ENCODE measurements around the gene TSC22D1.
A peak's percentile ranks its signal among the peaks of the same experiment; 100 is the strongest.
"Not testable (repeated sequence)": the region's sequence is repeated elsewhere in the genome, so short reads cannot be mapped to it uniquely, and the experiment has no call there.

The TSC22D1 gene

DNA sequence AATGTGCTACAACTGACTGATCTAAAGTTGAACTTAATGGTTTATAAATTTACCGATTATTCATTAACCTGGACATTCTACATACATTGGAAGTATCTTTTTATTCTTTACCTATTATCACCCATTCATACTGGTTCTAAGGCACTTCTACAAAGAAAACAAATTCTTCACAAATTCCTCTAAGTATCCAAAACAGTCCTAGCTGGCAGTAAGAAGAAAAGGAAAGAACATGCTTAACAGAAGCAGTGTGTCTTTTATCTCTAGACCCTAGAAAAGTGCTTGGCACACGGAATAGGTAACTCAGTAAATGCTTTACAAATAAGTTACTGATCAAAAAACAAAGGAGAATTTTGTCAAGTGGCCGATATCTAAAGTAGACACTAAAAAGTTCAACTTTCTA, 32.8 kb downstream of the TSC22D1 start:
- Mint-ChIP-seq H3K27ac (no peak overlapping the region), H3K9me3 (no peaks in the 10 kb centered on the region), H3K27me3 (no peaks in the 10 kb centered on the region), H3K4me1 (no peaks in the 10 kb centered on the region), H3K4me3 (no peak overlapping the region)
- no peak for DNase-seq
- no peak for ATAC-seq

DNA sequence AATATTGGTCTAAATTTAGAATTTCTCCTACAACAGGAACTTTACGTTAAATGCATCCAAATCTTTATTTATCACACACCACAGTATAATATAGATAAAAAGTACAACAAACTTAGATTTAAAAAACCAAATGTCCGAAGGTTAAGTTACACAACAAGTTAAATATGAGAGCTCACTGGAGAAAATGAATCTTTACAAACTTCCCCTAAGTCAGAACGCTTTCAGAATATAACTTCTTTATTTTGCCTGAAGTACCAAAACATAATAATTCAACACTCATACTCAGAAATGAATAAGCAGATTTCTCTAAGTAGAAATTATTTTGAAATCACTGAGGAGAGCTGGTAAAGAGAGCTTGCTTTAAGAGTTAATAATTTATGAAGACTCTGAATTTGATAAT, 33.8 kb downstream of the TSC22D1 start:
- Mint-ChIP-seq H3K4me1 (no peaks in the 10 kb centered on the region), H3K4me3 (no peak overlapping the region), H3K9me3 (no peaks in the 10 kb centered on the region), H3K27ac (no peak overlapping the region), H3K27me3 (no peaks in the 10 kb centered on the region)
- ATAC-seq, result no peak
- DNase-seq, result no peak

DNA sequence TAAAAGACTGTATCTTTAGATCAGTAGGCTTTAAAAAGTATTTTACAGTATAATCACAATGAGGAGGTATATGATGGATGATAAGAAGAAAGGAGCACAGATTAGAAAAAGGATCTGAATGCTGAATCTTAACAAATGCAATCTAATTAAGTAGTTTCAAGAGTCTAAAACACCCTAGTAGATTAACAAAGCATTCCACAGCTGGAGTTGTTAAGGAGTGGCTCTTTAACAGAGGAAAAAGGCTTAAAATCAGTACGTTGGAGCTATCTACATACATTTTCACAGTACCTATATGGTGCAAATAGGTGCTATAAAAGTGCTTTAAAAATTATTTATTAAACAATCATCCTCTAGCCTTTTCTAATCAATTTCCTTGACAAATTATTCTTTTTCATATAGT, 34.5 kb downstream of the TSC22D1 start:
- no peak for ATAC-seq
- no peaks in the 10 kb centered on the region for H3K4me1 Mint-ChIP-seq
- H3K4me3 Mint-ChIP-seq, result no peak overlapping the region
- no peak overlapping the region for H3K27ac Mint-ChIP-seq
- no peak for DNase-seq
- H3K9me3 Mint-ChIP-seq, result no peaks in the 10 kb centered on the region
- no peaks in the 10 kb centered on the region for H3K27me3 Mint-ChIP-seq

DNA sequence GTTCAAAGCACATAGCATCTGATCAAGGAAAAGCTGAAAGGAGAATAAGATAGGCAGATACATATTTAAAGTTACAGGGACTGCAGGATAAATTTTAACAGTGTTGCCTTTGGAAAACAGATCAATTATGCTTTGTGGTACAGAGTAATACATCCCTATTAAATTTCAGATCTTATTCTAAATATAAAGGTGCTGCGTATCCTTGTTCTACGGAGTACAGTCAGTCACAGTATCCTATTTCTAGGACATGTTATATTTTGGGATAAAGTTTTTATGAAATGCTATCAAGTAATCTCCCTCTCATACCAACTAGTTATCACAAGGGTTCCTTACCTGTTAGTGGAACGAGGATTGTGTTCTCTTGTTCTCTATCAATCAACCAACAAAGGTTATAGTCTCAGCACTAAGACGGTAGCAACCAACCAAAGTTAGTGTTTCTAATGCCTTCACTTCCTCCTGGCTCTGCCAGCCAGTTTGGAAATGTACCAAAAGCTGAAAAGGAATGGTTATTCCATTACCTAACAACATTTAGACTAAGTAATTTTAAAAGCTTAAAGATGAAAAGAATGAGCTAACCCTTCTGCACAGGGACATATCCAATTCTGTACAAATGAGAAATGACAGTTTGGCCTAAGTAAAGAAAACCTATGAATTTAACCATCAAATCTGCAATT, 35.2 kb downstream of the TSC22D1 start:
- DNase-seq (no peak), ATAC-seq (no peak)
- Mint-ChIP-seq H3K4me1 (no peaks in the 10 kb centered on the region), H3K27ac (no peak overlapping the region), H3K27me3 (no peaks in the 10 kb centered on the region), H3K4me3 (no peak overlapping the region), H3K9me3 (no peaks in the 10 kb centered on the region)

DNA sequence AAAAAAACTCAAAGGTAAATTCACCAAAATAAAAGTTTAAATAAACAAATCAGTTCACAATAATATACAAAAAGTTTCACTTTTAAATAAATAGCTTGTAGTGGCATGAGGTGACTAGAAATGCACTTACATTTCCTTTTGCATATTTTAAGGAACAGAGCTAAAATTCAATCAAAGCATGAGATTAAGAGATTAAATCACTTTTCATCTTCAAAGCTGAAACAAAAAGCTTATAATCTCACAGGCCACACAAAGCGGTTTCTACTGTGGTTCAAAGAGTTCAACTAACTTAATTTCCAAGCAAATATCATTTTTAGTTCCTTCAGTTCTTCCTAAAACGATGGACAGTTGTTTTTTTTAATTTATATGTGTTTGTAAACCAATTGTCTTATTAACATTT, 38.9 kb downstream of the TSC22D1 start:
- Mint-ChIP-seq H3K27me3 (no peaks in the 10 kb centered on the region), H3K4me1 (no peaks in the 10 kb centered on the region), H3K9me3 (no peaks in the 10 kb centered on the region), H3K4me3 (no peak overlapping the region), H3K27ac (no peak overlapping the region)
- no peak for DNase-seq
- ATAC-seq, result no peak

DNA sequence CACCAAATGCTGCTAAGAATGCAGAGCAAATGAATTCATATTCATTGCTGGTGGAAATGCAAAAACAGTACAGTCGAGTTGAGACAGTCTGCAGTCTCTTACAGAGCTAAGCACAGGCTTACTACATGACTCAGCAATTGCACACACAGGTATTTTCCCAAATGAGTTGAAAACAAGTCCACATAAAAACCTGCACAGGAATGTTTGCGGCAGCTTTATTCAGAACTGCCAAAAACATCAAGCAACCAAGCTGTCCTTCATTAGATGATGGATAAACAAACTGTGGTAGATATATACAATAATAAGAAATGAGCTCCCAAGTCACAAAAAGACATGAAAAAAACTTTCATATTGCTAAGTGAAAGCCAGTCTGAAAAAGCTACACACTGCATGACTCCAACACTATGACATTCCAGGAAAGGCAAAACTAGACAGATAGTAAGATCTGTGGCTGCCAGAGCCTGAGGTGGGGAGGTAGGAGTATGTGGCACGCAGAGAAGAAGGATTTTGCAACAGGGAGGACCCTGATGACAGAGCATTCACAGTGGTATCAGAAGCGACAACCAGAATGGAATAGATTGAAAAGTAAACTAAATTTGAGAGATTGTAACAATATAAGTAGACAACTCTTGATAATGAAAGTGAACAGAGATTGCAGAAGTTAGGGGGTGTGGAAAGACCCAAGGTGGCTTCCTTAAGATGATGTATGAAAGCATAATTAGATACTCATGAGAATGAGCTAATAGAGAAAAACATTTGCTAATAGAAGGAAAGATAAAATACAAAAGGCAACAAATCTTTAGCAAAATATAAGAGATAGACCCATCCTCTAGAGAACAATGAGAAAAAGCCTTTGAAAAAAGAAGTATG, 52.7 kb downstream of the TSC22D1 start:
- no peaks in the 10 kb centered on the region for H3K27me3 Mint-ChIP-seq
- no peak overlapping the region for H3K27ac Mint-ChIP-seq
- H3K4me3 Mint-ChIP-seq, result no peak overlapping the region
- no peaks in the 10 kb centered on the region for H3K4me1 Mint-ChIP-seq
- no peak for DNase-seq
- no peaks in the 10 kb centered on the region for H3K9me3 Mint-ChIP-seq
- no peak for ATAC-seq

DNA sequence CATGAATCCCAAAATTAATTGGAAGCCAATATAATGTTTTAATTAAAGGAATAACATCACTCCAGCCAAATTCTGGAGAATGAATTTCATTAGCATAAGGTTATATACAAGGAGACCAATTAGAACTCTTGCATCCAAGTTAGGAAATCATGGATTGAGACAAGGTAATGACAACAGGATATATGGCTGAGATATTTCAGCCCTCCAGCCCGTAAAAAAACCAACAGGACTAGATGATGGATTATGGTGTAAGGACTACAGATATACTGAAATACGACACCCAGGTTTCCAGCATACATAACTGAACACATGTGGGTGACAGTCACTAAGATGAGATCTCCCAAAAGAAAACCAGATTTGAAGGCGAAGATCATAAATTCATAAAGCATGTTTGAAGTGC, 56.5 kb downstream of the TSC22D1 start:
- Mint-ChIP-seq H3K4me1 (no peaks in the 10 kb centered on the region), H3K9me3 (no peaks in the 10 kb centered on the region), H3K27me3 (no peaks in the 10 kb centered on the region), H3K4me3 (no peak overlapping the region), H3K27ac (no peak overlapping the region)
- ATAC-seq, result no peak
- DNase-seq, result no peak

DNA sequence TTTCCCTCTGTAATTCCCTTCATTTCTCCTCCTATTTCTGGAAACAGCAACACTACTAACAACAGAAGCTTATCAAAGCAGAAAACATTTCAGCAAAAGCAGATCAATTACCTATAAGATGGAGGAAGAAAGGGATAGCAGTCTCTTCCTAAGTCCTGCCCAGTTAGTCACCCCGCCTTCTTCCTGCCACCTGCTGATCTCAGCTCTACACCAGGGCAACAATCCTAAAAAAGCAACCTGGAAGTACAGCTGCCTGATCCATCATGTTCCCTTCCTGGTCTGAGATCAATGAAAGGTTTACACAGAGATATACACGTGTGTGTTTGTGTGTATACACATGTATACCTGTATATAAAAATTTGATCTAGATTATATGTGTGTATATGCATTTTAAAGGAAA, 59.4 kb downstream of the TSC22D1 start:
- peaks cover 12% of the 10 kb centered on the region for H3K4me1 Mint-ChIP-seq
- no peak for ATAC-seq
- no peaks in the 10 kb centered on the region for H3K9me3 Mint-ChIP-seq
- no peak overlapping the region for H3K27ac Mint-ChIP-seq
- H3K4me3 Mint-ChIP-seq, result no peak overlapping the region
- DNase-seq, result no peak
- H3K27me3 Mint-ChIP-seq, result no peaks in the 10 kb centered on the region

DNA sequence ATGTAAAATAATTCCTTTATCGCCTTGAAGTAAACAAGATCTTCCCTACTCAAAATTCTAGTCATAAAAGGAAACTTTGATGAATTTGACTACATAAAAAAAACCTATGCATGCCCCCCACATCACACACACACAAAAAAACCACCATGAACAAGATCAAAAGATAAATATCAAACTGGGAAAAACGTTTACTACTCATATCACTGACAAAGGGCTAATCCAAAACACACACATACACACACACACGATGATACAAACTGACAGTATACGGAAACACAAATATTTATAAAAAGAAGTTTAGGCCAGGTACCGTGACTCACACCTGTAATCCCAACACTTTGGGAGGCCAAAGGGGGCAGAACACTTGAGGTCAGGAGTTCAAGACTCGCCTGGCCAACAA, 61.9 kb downstream of the TSC22D1 start:
- ATAC-seq (no peak), DNase-seq (no peak)
- Mint-ChIP-seq H3K27me3 (no peaks in the 10 kb centered on the region), H3K27ac (no peak overlapping the region), H3K4me1 (peaks cover 12% of the 10 kb centered on the region), H3K4me3 (no peak overlapping the region), H3K9me3 (no peaks in the 10 kb centered on the region)

DNA sequence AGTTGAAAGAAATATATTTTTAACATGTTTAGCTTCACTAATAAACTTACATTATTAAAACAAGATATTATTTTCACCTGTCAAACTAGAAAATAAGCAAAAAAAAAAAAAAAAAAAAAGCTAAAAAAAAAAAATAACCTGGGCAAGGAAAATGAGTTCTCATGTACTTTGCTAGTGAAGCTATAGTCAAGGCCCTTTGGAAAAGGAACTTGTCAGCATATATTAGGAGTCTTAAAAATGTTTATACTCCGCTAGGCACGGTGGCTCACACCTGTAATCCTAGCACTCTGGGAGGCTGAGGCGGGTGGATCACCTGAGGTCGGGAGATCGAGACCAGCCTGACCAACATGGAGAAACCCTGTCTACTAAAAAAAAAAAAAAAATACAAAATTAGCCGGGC, 66.3 kb downstream of the TSC22D1 start:
- not testable (repeated sequence) for H3K27me3 Mint-ChIP-seq, DNase-seq, H3K9me3 Mint-ChIP-seq, H3K27ac Mint-ChIP-seq, H3K4me3 Mint-ChIP-seq, ATAC-seq
- peaks cover 12% of the 10 kb centered on the region for H3K4me1 Mint-ChIP-seq

DNA sequence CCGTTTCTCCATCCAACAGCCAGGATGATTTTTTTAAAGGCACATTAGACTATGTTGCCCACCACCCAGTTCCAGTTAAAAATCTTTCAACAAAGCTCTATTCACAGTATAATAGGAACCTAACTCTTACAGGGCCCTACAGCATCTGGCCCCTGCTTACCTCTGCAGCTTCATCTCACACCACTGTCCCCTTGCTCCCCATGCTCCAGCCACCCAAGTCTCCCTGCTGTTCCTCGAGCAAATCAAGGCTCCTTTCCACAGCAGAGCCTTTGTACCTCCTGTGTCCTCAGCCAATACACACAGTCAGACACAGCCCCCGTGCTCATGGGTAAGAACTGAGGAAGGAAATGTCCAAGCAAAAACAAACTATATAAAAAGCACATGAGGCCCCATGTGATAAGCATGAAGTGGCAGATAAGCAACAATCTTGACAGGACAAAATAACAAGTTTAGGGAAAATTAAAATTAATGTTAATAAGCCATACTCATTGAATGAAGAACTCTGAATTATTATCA, 67.5 kb downstream of the TSC22D1 start:
- H3K27me3 Mint-ChIP-seq, result no peaks in the 10 kb centered on the region
- H3K9me3 Mint-ChIP-seq, result no peaks in the 10 kb centered on the region
- H3K4me1 Mint-ChIP-seq, result peaks cover 2% of the 10 kb centered on the region
- no peak overlapping the region for H3K4me3 Mint-ChIP-seq
- ATAC-seq (no peak), DNase-seq (no peak)
- no peak overlapping the region for H3K27ac Mint-ChIP-seq

DNA sequence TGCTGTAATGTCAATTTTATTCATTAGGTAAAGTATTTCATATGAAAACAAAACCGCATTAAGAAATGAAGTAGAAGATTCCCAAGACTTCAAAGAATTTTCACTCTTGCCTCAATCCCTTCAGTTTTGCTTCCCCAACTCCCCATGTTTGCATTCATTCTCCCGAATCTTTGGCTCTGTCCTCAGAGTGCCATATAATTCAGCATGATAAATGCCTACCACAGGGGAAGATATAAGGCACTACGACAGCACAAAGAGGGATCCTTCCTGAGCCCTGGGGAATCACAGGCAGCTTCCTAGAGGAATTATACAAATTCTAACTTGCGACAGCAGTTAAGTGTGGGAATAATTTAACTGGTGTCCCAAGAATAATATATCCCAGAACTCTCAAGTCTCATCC, 68.5 kb downstream of the TSC22D1 start:
- ATAC-seq (no peak), DNase-seq (no peak)
- Mint-ChIP-seq H3K27me3 (no peaks in the 10 kb centered on the region), H3K9me3 (no peaks in the 10 kb centered on the region), H3K4me1 (no peaks in the 10 kb centered on the region), H3K27ac (no peak overlapping the region), H3K4me3 (no peak overlapping the region)

DNA sequence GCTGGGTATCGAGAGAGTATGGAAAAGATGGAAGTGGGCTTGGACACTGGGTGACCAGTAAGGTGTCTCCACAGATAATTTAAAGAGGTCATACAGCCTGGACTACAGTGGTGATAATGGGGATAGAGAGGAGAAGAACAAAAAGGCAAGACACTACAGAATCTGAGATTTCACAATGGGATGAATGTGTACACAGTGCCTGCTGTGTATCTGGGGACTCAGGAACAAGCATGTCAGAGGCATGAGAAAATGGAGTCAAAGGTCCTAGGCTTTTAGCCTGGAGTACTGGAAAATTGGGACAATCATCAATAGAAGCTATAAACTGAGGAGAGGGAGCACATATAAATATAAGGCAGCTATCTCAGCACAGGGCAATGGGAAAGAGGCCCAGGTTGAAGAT, 69.4 kb downstream of the TSC22D1 start:
- Mint-ChIP-seq H3K27me3 (no peaks in the 10 kb centered on the region), H3K4me1 (no peaks in the 10 kb centered on the region), H3K27ac (no peak overlapping the region), H3K9me3 (no peaks in the 10 kb centered on the region), H3K4me3 (no peak overlapping the region)
- DNase-seq, result no peak
- no peak for ATAC-seq

DNA sequence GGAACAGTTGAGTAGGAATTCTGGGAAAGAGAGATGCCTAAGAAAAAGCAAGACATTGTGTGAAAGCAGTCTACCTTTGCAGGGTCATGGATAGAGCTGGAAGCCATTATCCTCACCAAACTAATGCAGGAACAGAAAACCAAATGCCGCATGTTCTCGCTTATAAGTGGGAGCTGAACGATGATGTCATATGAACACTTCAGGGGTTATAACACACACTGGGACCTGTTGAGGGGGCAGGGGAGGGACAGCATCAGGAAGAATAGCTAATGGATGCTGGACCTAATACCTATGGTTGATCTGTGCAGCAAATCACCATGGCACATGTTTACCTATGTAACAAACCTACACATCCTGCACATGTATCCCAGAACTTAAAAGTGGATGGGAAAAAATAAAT, 69.9 kb downstream of the TSC22D1 start:
- ATAC-seq (no peak), DNase-seq (no peak)
- no peaks in the 10 kb centered on the region for H3K4me1 Mint-ChIP-seq
- H3K27ac Mint-ChIP-seq, result peak overlapping the region in 1 of 2 donors; percentile 55
- no peak overlapping the region for H3K4me3 Mint-ChIP-seq
- no peaks in the 10 kb centered on the region for H3K9me3 Mint-ChIP-seq
- no peaks in the 10 kb centered on the region for H3K27me3 Mint-ChIP-seq

DNA sequence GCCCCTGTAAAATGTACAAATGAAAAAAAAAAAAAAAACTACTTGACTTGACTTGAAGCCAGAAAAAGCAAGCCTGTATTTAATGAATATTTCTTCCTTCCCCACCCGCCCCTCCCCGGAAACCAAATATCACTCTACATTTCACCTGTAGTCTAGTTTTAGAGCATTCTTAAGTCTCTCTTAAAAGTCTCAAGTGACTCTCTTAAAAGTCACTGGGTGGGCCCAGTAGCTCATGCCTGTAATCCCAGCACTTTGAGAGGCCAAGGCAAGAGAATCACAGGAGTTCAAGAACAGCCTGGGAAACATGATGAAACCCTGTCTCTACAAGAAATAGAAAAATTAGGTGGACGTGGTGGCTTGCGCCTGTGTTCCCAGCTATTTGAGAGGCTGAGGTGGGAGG, 72.0 kb downstream of the TSC22D1 start:
- no peak overlapping the region for H3K4me3 Mint-ChIP-seq
- no peaks in the 10 kb centered on the region for H3K27me3 Mint-ChIP-seq
- H3K9me3 Mint-ChIP-seq, result no peaks in the 10 kb centered on the region
- ATAC-seq, result no peak
- no peaks in the 10 kb centered on the region for H3K4me1 Mint-ChIP-seq
- no peak for DNase-seq
- no peak overlapping the region for H3K27ac Mint-ChIP-seq

DNA sequence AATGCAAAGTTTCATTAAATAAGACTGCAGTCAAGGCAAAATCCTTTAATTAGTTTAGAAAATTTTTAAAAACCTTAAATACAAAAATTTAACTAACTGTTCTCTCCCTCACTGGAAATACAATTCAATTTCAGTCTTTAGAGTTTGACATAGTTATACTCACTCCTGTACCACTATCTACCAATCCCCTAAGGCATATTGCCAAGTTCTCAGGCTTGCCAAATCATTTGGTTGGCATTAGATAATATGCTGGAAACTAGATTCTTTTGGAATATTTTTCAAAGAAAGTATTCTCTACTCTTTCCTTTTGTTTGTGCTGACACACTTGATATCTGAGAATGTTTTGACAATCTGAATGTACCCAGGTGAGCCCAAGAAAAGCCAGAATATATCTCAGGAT, 77.2 kb downstream of the TSC22D1 start:
- Mint-ChIP-seq H3K27ac (no peak overlapping the region), H3K4me1 (peaks cover 5% of the 10 kb centered on the region), H3K27me3 (no peaks in the 10 kb centered on the region), H3K9me3 (peaks cover 8 to 10% of the 10 kb centered on the region in 2 donors), H3K4me3 (no peak overlapping the region)
- DNase-seq (no peak), ATAC-seq (no peak)
